H9 (cell line): Measurements from ENCODE around the gene TLK2. TPM values are rescaled to one million over a fixed set of nuclear protein-coding genes. Genes with fewer than 3 reads are reported as not detected.

ENCODE experiments used
- DNase-seq: peaks from one replicate; pipeline ENCODE4 v3.0.0-alpha.2; 2017
- H2AFZ ChIP-seq: one replicate; pipeline ENCODE4 v1.6.1; 2013; ENCODE audit warnings: mild to moderate bottlenecking, low read length, control low read depth, moderate library complexity
- H2AK5ac ChIP-seq: 2 replicates; pipeline ENCODE4 v1.6.1; 2013; ENCODE audit warnings: low read length, control low read depth, mixed read lengths; ENCODE audit not compliant: insufficient read length
- H2BK120ac ChIP-seq: one replicate; pipeline ENCODE4 v1.6.1; 2013; ENCODE audit warnings: low read depth, mild to moderate bottlenecking, low read length, control low read depth, inconsistent platforms; ENCODE audit not compliant: poor library complexity, severe bottlenecking
- H2BK12ac ChIP-seq: 2 replicates; pipeline ENCODE4 v1.6.1; 2013; ENCODE audit warnings: low read length, control low read depth, mixed read lengths, low read depth; ENCODE audit not compliant: insufficient read length
- H2BK15ac ChIP-seq: 2 replicates; pipeline ENCODE4 v1.6.1; 2013; ENCODE audit warnings: low read depth, low read length, control low read depth
- H2BK20ac ChIP-seq: one replicate; pipeline ENCODE4 v1.6.1; 2013; ENCODE audit warnings: low read depth, mild to moderate bottlenecking, low read length, control low read depth, inconsistent platforms; ENCODE audit not compliant: poor library complexity, severe bottlenecking
- H2BK5ac ChIP-seq: 2 replicates; pipeline ENCODE4 v1.6.1; 2013; ENCODE audit warnings: low read length, control low read depth, mixed read lengths; ENCODE audit not compliant: insufficient read length
- H3K14ac ChIP-seq: 2 replicates; pipeline ENCODE4 v1.6.1; 2013; ENCODE audit warnings: low read length, control low read depth; ENCODE audit not compliant: insufficient read depth
- H3K18ac ChIP-seq: 2 replicates; pipeline ENCODE4 v1.6.1; 2013; ENCODE audit warnings: low read depth, mild to moderate bottlenecking, mixed read lengths, low read length, control low read depth; ENCODE audit not compliant: insufficient read length
- H3K23ac ChIP-seq: 2 replicates; pipeline ENCODE4 v1.6.1; 2013; ENCODE audit warnings: low read length, control low read depth, mixed read lengths, low read depth; ENCODE audit not compliant: insufficient read length
- H3K23me2 ChIP-seq: 2 replicates; pipeline ENCODE4 v1.6.1; 2013; ENCODE audit warnings: low read depth, mild to moderate bottlenecking, mixed read lengths, low read length, control low read depth; ENCODE audit not compliant: insufficient read length, poor library complexity, severe bottlenecking
- H3K27ac ChIP-seq: 2 replicates; pipeline ENCODE4 v1.5.1; 2013; ENCODE audit warnings: low read length, control low read depth, mixed read lengths, low read depth; ENCODE audit not compliant: insufficient read length
- H3K27me3 ChIP-seq: 2 replicates; pipeline ENCODE4 v1.6.1; 2013; ENCODE audit warnings: low read length, control low read depth, inconsistent platforms; ENCODE audit not compliant: insufficient read depth
- H3K4ac ChIP-seq: 2 replicates; pipeline ENCODE4 v1.6.1; 2013; ENCODE audit warnings: low read depth, mild to moderate bottlenecking, control low read depth, inconsistent platforms, low read length, moderate library complexity
- H3K4me1 ChIP-seq: 2 replicates; pipeline ENCODE4 v1.6.1; 2013; ENCODE audit warnings: low read length, control low read depth, inconsistent platforms; ENCODE audit not compliant: insufficient read depth
- H3K4me2 ChIP-seq: 2 replicates; pipeline ENCODE4 v1.6.1; 2013; ENCODE audit warnings: low read length, control low read depth, mixed read lengths; ENCODE audit not compliant: insufficient read length, insufficient read depth
- H3K56ac ChIP-seq: 2 replicates; pipeline ENCODE4 v1.6.1; 2013; ENCODE audit warnings: low read depth, mild to moderate bottlenecking, mixed read lengths, low read length, control low read depth; ENCODE audit not compliant: insufficient read length
- H3K79me1 ChIP-seq: 2 replicates; pipeline ENCODE4 v1.6.1; 2013; ENCODE audit warnings: low read depth, mild to moderate bottlenecking, moderate library complexity, low read length, control low read depth, inconsistent platforms; ENCODE audit not compliant: insufficient read depth, poor library complexity, severe bottlenecking
- H3K79me2 ChIP-seq: 2 replicates; pipeline ENCODE4 v1.6.1; 2013; ENCODE audit warnings: low read length, control low read depth, inconsistent platforms; ENCODE audit not compliant: insufficient read depth
- H3K9ac ChIP-seq: 2 replicates; pipeline ENCODE4 v1.6.1; 2013; ENCODE audit warnings: low read length, control low read depth, mixed read lengths; ENCODE audit not compliant: insufficient read length; ENCODE audit errors: extremely low read depth
- H3K9me3 ChIP-seq: one replicate; pipeline ENCODE4 v1.6.1; 2013; ENCODE audit warnings: low read depth, low read length, inconsistent platforms; ENCODE audit not compliant: control insufficient read depth
- H3T11ph ChIP-seq: one replicate; pipeline ENCODE4 v1.6.1; 2013; ENCODE audit warnings: mild to moderate bottlenecking, low read length, control low read depth, inconsistent platforms
- H4K20me1 ChIP-seq: one replicate; pipeline ENCODE4 v1.6.1; 2013; ENCODE audit not compliant: control insufficient read depth, insufficient read length, insufficient read depth
- H4K5ac ChIP-seq: 2 replicates; pipeline ENCODE4 v1.6.1; 2013; ENCODE audit warnings: low read depth, mild to moderate bottlenecking, mixed read lengths, low read length, control low read depth; ENCODE audit not compliant: insufficient read length
- H4K8ac ChIP-seq: replicated peaks from 2 replicates; pipeline ENCODE4 v1.6.1; 2013; ENCODE audit warnings: low read length, control low read depth, mixed read lengths, low read depth; ENCODE audit not compliant: insufficient read length
- H4K91ac ChIP-seq: 2 replicates; pipeline ENCODE4 v1.6.1; 2013; ENCODE audit warnings: low read depth, mild to moderate bottlenecking, moderate library complexity, mixed read lengths, low read length, control low read depth; ENCODE audit not compliant: insufficient read length
- H3K27ac Mint-ChIP-seq, 3 experiments: 2 replicates in 2 of 3; 3 replicates in 1 of 3; pipeline ENCODE4 v1.8.0; 2020 to 2021; ENCODE audit warnings: mixed read lengths in 3 of 3, mild to moderate bottlenecking in 1 of 3, moderate library complexity in 1 of 3
- H3K27me3 Mint-ChIP-seq: 2 replicates; pipeline ENCODE4 v1.8.0; 2021; ENCODE audit warnings: low read depth, mild to moderate bottlenecking, moderate library complexity, mixed read lengths
- H3K36me3 Mint-ChIP-seq, 3 experiments: 2 replicates in 2 of 3; 3 replicates in 1 of 3; pipeline ENCODE4 v1.8.0; 2020 to 2021; ENCODE audit warnings: low read depth in 3 of 3, mixed read lengths in 3 of 3; ENCODE audit not compliant: insufficient read depth in 1 of 3
- H3K4me1 Mint-ChIP-seq, 2 experiments: 2 replicates each; pipeline ENCODE4 v1.8.0; 2020; ENCODE audit warnings: mixed read lengths in 2 of 2
- H3K4me3 Mint-ChIP-seq, 2 experiments: 2 replicates in 1 of 2; 3 replicates in 1 of 2; pipeline ENCODE4 v1.8.0; 2020 to 2021; ENCODE audit warnings: mild to moderate bottlenecking in 2 of 2, mixed read lengths in 2 of 2, moderate library complexity in 1 of 2
- H3K9me3 Mint-ChIP-seq, 2 experiments: 2 replicates in 1 of 2; 3 replicates in 1 of 2; pipeline ENCODE4 v1.8.0; 2020; ENCODE audit warnings: mild to moderate bottlenecking in 2 of 2, mixed read lengths in 2 of 2, moderate library complexity in 1 of 2
- CTCF ChIP-seq: fragments of 200-600 bp; sonication (generic); conservative IDR thresholded peaks from 3 replicates; pipeline ENCODE4 v1.8.0; 2021; ENCODE audit warnings: antibody characterized with exemption, mild to moderate bottlenecking
- WGBS: extraction: QIAGEN DNeasy Blood & Tissue Kit; methylation state at CpG from one replicate; pipeline ENCODE4 v1.1.7; 2013; ENCODE audit warnings: missing lambda C conversion rate, low lambda C conversion rate, mixed read lengths; ENCODE audit not compliant: insufficient read length; ENCODE audit errors: extremely low coverage; 5-methylcytosine and 5-hydroxymethylcytosine counted together
- total RNA-seq: library from RNA; stranded (reverse); gene quantifications from 2 replicates; pipeline ENCODE4 v1.2.1, GENCODE V29; 2021

Gene TLK2
- total RNA-seq, 1 experiment from 2014 or later = 63.7 TPM

- Mint-ChIP-seq H3K9me3 (no peaks in the 10 kb centered on the region), H3K27ac (peak overlapping the region in 2 of 3 experiments; percentile 58 to 91; a peak in 2 of 7 replicates), H3K27me3 (peaks cover 20% of the 10 kb centered on the region), H3K4me1 (peaks cover 26 to 33% of the 10 kb centered on the region in 2 experiments), H3K36me3 (no peaks in the 10 kb centered on the region), H3K4me3 (no peak overlapping the region)
- no peak overlapping the region for H4K91ac ChIP-seq
- no peak overlapping the region for H4K8ac ChIP-seq
- no peaks in the 10 kb centered on the region; the same call in 1 of the 2 replicates for H3K4me1 ChIP-seq
- no peak overlapping the region for H3K56ac ChIP-seq
- H3K79me1 ChIP-seq = no peaks in the 10 kb centered on the region
- no peak for TF ChIP-seq CTCF
- H4K20me1 ChIP-seq = no peaks in the 10 kb centered on the region
- H3K27me3 ChIP-seq = no peaks in the 10 kb centered on the region; the same call in 1 of the 2 replicates
- DNase-seq = no peak
- no peak overlapping the region for H3K23ac ChIP-seq
- no peak overlapping the region for H2BK5ac ChIP-seq
- no peak overlapping the region for H3K4me2 ChIP-seq
- H3K27ac ChIP-seq = no peak overlapping the region
- no peak overlapping the region for H2BK120ac ChIP-seq
- WGBS = no CpG with 5 or more reads among the region's 15 CpGs
- H3K14ac ChIP-seq = no peak overlapping the region
- H2BK12ac ChIP-seq = no peak overlapping the region
- H2BK15ac ChIP-seq = no peak overlapping the region
- H2AK5ac ChIP-seq = no peak overlapping the region
- H3K23me2 ChIP-seq = peaks cover 11% of the 10 kb centered on the region
- no peak overlapping the region for H3K9ac ChIP-seq
- H3K9me3 ChIP-seq = no peaks in the 10 kb centered on the region
- no peak overlapping the region for H3T11ph ChIP-seq
- H2BK20ac ChIP-seq = no peak overlapping the region
- no peak overlapping the region for H4K5ac ChIP-seq
- H3K4ac ChIP-seq = no peak overlapping the region
- no peak overlapping the region for H2AFZ ChIP-seq
- H3K18ac ChIP-seq = no peak overlapping the region
- no peaks in the 10 kb centered on the region for H3K79me2 ChIP-seq
These were observed 169.8 kb downstream of the TLK2 start for GRCh38 chr17:62648251-62648955.
